Activated T-helper 9 cell treated with anti-CD3 and anti-CD28 coated beads, Interleukin-2, amount 50 U/mL, for 16 hours (primary cell): ENCODE results near the gene EHD1.
"Not testable (repeated sequence)": the region's sequence is repeated elsewhere in the genome, so short reads cannot be mapped to it uniquely, and the experiment has no call there.

ENCODE experiments used
- DNase-seq: peaks from one replicate; pipeline ENCODE4 v3.0.0-alpha.2; 2020; ENCODE audit warnings: low read depth

Gene EHD1

GRCh38 chr11:64856382-64857227, 21.8 kb downstream of the EHD1 start:
- no peak for DNase-seq

GRCh38 chr11:64855596-64856304, 22.7 kb downstream of the EHD1 start:
- no peak for DNase-seq

- DNase-seq, result no peak
Measured at GRCh38 chr11:64854534-64855502, 23.6 kb downstream of the EHD1 start.

GRCh38 chr11:64854157-64854533, 24.3 kb downstream of the EHD1 start:
- DNase-seq, result no peak

DNA sequence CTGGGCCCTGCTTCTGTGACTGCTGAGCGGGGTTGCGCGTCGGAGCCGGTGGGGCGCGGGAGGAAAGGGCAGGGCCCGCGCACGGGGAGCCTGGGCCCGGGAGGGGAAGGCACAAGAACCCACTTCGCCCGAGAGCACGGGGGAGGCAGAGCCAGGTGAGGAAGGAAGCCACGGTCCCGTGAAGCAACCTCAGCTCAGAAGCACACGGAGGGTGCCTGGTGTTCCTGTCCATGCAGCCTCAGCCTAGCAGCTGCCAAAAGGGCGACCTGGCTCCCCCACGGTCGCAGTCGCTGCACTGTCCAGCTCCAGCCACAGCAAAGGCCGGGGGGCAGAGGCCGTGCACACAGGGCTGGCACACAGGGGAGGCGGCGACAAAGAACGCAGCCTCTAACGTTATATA, 24.7 kb downstream of the EHD1 start:
- no peak for DNase-seq

- DNase-seq, result no peak
Measured at GRCh38 chr11:64852804-64853509, 25.5 kb downstream of the EHD1 start.

- DNase-seq, result no peak
Measured at GRCh38 chr11:64851831-64852351, 26.5 kb downstream of the EHD1 start.

DNA sequence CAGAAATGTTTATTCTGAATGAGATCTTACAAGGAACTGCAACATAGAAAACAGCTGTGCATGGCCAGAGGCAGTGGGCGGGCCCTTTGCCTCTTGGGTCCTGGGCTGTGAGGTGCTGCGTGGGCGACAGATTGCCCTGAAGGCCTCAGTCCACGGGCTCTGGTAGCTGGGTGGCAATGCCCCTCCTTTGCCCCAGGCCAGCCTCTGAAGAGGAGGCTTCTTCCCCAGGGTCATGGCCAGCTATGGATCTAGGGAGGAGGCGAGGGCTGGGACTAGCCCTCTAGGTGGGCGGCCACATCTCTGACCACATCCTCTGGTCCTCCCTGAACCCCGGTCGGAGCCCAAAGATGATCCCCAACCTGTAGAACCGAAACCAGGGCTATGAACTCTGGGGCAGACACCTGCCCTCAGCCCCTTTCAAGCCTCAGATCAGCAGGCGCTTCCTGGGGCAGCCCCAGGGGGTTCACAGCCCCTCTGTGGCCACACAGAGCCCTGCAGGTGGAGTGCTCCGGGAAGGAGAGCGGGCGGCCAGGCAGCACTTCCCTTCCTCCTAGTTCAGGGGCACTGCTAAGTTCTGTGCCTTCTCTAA, 27.3 kb downstream of the EHD1 start:
- no peak for DNase-seq

GRCh38 chr11:64849598-64850356, 28.6 kb downstream of the EHD1 start:
- DNase-seq, result no peak

- DNase-seq, result no peak
Measured at GRCh38 chr11:64848826-64849597, 29.4 kb downstream of the EHD1 start.

DNA sequence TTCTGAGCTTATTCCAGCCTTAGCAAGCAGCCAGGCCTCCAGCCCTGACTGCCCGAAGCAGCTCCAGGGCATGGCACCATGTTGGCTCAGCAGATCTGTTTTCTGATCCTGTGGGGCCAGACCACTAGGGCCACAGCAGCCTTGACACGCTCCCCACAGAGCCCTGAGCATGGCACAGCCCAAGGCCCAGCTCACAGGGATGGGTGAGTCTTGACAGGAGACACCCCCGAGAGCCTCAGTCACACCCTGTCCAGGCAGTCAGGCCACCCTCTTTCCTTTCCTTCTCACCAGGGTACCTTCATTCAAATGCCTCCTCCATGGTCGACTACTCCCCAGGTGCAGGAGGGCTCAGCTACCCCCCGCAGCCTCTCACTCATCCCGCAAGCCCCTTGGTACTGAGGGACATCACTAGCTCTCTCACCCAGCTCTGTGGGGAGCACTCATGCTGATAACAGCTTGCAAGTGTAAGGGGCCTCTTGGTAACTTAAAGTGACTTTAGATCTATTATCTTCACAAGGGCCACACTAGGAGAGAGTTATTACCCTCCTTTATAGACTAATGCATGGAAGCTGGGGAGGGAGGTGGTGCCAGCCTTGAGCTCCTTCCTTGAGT, 30.1 kb downstream of the EHD1 start:
- no peak for DNase-seq

DNA sequence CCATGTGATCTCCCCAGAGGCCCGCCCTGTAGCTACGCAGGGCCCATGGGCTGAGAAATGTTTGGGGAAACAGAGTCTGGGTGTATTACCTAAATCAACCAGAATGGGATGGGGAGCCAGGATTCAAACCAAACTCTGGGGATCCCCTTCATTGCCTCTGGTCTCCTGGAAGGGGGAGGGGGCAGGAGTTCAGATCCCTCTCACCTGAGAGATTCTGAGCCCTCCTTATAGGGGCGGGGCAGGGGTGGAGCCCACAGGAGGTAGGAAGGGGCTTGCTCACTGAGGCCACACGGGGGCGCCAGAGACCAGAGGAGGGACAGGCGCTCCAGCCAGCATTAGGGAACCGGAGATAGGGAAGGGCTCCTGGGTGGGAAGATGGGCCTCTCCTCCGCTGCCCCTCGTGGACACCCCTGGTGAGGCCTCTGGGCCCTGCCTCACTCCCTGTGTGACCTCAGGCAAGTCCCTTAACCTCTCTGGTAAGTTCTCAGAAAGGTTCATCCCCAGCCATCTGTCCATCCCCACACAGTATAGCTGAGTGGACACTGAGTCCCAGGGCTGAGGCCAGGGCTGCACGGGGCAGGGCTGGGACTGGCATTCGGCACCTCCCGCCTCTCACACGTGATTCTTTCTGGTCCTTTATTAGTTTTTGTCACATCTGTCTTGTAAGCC, 31.3 kb downstream of the EHD1 start:
- peak; percentile 90 for DNase-seq

DNA sequence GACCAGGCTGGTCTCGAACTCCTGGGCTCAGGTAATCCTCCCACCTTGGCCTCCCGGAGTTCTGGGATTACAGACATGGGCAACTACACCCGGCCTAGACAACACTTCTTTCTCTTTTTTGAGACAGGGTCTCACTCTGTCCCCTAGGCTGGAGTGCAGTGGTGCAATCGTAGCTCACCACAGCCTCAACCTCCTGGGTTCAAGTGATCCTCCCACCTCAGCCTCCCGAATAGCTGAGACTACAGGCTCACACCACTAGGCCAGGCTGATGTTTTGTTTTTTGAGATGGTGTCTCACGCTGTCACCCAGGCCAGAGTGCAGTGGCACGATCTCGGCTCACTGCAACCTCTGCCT, 32.7 kb downstream of the EHD1 start:
- DNase-seq, result not testable (repeated sequence)

GRCh38 chr11:64845129-64845775, 33.2 kb downstream of the EHD1 start:
- no peak for DNase-seq

DNA sequence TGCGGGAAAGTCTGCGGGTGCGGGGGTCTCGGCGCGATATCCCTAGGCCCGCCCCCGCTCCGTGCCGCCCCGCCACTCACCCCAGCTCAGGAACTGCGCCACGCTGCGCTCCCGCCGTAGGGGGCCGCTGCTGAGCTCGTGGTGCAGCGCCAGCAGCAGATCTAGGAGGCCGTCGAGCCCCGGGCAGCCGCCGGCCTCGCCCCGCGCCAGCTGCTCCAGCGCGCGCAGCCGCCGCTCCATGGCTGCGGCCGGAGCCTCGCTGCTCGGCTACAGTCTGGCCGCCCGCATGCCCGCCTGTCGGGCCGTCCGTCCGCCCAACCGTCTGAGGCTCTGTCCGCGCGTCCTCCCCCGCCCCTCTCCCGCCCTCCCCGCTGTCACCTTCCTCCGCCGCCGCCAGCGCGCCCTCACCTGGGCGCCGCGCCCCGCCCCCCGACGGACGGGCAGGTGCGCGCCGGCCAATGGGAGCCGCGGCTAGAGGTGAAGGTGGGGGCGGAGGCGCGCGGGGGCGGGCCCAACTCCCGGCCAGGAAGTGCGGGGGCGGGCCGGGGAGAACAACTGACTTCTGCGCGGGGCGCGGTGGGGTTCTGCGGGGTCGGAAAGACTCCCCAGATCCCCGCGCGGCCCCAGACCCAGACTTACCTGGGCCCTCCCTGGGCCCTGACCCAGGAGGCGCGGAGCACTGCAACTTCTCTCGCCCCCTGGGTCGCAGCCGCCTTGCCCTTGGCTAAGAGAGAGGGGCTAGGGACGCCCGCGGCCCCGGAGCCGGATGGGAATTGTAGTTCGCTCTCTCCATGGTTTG, 33.9 kb downstream of the EHD1 start, which contains the start of gene CDC42BPG:
Gene CDC42BPG (minus strand): TSS at position 324 of the 799 bp plus-strand sequence. CDS start 84 bp downstream, at position 240.
- peak; percentile 52 for DNase-seq

- no peak for DNase-seq
Measured at GRCh38 chr11:64843686-64844329, 34.6 kb downstream of the EHD1 start.
